GM19351 (cell line): ENCODE results near the gene GIMAP2.

Experiments
- ATAC-seq: cut with Tn5 transposase; IDR thresholded peaks from one replicate; pipeline ENCODE4 v1.9.1; 2021; ENCODE audit warnings: mild to moderate bottlenecking, moderate library complexity; ENCODE audit not compliant: unreplicated experiment

GIMAP2 gene

DNA sequence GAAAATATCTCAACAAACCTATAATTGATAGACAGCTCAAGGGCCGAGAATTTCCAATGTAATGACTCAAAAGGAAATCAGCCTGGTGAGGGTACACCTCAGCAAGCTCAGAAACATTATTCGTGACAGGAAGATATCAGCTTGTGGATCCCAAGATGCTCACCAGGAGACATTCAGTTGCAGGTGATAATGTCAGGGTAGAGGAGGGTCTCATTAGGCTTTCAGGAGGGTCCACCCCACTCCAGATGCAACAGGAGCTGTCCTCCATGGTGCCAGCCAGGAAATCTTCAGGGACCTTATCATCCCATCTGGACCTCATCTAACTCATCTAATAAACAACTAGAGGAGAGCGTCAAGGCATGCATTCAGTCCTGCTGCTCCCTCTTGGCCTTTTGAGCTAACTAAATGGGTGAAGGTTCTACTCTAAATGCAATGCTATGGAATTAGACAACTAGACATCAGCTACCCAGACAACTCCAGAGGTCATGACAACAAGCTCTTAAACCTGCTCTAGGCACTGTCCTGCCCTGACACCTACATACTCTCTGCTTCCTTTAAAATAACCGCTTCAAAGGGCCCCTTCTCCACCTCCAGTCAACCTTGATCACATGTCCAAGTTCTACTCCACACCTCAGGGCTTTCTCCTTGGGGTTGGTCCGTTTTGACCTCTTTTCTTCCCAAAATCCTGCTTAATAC is 47.4 kb downstream of the GIMAP2 start:
- no peak for ATAC-seq

DNA sequence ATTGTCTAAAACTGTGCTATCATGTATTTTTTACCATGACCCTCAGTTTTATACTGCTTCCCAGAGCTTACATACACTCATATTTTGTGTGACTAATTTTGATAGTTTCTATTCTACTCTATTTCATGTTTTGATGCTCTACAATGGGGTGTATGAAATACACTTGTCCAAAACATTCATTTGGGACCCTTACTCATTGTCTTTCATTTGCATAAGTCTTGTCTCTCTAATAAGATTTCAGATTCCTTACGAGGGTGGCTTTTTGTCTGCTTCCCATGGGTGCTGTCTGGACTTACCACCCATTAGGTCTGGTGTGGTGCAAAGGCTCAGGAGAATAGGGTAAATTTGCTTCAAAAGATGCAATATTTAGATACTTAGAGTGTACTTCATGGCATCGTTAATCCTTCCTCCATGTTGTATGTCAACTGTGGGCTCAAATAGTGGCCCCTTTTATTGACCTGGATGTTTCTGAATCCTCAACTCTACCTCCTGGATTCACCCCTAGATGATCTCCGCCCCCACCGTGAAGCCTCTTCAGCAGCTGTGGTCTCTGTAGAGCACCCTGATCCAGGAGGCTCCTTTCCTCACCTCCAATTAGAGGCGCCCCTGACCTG is 48.1 kb downstream of the GIMAP2 start:
- no peak for ATAC-seq

DNA sequence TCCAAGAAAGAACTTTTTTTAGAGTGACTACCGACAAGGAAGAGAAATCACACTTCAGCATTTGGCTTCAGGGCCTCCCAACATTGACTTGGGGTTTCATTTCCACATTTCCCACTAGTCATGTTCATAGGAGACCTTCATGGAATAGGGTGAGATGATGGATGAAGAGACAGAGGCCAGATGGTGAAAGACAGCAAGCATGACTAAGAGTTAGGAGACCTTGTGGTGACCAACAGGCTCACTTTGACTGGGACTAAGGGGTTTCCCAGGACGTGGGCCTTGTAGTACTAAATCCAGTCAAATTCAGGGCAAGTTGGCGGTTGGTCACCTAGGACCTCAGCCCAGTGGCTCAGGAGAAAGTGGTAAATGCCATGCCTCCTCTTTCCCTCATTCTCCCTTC is 48.7 kb downstream of the GIMAP2 start:
- ATAC-seq = no peak

DNA sequence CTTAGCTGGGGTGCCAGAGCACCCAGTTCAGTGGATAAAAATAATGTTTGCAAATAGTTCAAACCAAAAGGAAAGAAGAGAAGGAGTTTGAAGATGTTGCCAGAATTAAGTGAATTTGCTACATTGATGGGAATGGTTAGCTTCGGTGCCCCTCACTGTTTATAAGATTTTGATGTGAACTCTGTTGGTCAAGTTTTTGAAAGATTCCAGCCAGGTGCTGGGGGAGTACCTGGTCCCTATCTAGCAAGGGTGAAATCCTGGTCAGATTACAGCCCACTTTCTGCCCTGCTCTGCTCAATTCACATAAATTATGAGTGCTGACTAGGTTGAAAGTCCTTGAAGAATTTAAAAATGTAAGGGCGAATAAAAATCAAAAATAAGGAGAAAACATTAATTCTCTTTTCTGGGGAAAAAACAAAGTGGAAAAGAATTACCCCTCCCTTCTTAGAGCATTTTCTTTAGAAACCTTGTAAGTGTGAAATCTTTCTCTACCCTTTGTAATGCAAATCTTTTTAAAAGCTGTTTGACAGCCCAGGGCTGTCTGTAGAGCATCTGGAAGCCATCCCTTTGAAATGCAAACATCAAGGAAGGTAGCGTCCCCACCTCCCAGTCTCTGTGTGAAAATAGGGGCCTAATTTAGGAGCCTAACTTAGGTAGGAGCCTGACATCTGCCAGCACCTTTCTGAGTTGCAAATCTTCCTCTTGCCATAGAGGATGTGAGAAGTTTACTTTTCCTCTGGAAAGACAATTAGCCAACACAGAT is 50.3 kb downstream of the GIMAP2 start:
- ATAC-seq = no peak

DNA sequence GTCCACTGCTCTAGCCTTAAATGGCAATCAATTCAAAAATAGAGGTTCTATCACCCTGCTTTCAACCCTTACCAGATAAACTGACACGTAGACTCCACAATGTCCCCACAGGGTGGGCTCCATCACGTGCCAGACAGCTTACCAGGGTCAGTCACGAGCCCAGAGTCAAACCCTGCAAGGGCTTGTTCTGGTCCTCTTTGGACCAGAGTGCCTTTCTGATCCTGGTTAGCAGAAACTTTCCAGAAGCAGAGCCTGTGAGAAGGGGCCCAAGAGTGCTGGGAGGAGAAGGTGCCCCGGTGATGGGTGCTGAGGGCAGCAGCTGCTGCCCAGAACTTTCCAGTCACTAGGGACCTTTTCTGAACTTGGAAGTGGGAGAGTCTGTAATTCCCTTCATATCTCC is 51.4 kb downstream of the GIMAP2 start:
- peak; percentile 3 for ATAC-seq

DNA sequence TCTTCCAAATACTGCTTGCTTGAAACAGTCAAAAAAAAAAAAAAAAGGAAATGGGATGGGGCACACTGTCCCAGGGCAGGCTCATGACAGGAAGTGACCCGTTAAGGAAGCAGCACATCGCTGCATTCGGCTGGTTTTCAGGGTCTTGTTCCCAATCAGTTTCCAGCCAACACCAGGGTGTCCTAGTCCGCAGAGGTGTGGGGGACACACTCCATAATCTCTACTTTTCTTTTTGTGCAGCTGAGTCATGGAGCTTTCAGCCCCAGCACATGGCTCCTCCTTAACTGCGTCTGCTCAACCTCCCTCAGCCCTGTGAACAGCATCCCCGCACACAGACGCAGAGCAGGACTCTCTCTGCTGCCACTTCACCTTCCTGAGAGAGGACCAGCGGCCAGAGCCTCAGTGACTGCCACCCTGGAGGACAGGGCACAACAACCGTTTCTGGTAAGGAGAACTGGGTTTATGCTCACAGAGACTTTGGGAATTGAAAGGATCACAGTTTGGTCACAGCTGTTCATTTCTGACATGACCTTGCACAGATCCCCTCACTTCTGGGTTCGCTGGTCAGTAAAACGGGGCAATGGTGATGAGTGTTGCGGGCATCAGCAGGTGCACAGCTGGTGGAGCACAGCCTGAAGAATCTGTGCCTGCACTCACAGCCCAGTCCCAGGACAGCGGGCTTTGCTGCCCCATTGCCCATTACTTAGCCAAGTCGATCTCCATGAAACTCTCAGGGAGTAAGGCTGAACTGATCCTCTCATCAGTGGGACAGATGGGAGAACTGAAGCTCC is 52.0 kb downstream of the GIMAP2 start, which contains the start of gene GIMAP5:
TSS of gene GIMAP5 (plus strand) at position 154 of the 791 bp plus-strand sequence. CDS start 3,467 bp downstream, outside the sequence.
- ATAC-seq = peak; percentile 57

DNA sequence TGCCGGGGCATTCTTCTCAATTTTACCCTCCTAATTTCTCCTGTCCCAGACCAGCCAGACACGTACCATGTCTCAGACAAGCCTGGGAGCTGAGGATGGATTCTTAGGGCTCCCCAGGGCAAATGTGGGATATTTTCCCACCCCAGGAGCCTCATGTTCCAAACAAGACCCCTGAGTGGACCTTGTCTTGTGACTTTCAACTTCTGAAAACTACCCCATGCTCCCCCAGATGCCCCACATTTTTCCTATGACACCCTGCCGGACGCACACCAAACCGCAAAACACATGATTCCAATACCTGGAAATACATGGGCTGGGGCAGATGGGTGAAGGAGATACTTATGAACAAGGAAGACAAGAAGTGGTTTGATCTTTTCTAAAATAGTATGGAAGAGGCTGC is 52.6 kb downstream of the GIMAP2 start:
- no peak for ATAC-seq

DNA sequence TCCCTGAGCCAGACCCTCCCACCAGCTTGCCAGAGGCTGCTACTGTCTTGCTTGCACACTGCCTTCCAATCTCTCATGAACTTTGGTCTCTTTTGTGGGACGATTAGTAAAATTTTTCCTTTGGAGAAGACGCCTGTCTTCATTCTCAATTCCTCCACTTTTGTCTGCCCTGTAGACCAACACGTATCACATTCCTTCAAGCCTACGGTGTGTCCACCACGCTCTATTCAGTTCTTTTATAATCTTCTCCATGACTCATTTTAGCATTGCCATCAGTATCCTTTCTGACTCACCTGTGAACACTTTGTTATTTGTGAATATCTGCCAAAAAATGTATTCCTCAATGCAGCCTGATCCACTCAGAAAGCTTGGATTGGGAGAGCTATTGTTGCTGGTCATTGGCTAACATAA is 53.1 kb downstream of the GIMAP2 start:
- no peak for ATAC-seq

DNA sequence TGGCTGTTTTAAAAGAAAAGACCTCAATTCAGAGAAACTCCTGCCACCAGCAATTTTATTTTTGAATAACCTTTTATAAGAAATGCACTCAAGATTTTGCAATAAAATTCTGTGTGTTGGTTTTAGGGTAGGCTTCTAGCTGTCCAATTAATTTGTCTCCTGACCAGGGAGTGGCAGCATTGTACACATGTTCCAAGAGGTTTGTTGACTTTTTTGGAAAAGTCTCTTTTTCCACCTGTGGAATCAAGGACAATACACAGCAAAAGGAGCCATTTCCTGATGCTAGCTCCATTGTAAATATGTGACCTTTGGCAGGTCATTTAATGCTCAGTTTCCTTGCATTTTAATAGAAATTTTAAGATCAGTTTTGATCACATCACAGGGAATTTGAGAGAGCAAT is 53.5 kb downstream of the GIMAP2 start:
- ATAC-seq = no peak

DNA sequence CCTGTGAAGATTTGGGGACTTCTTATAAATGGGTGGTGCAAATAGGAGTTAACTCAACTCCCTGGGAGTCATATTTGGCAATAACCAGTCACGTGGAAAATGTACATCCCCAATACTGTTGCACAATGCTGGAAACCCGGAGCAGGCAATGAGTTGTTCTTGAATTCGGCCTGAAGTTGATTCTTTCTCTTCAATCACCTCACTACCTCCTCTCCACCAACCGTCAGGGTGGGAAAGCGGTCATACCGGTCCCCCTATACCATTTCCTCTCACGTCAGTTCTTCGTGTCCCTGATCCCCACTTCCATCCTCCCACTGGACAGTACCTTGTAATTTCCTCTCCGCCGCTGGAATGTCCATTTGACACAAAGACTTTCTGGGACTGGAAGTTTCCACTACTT is 54.5 kb downstream of the GIMAP2 start:
- ATAC-seq = no peak

DNA sequence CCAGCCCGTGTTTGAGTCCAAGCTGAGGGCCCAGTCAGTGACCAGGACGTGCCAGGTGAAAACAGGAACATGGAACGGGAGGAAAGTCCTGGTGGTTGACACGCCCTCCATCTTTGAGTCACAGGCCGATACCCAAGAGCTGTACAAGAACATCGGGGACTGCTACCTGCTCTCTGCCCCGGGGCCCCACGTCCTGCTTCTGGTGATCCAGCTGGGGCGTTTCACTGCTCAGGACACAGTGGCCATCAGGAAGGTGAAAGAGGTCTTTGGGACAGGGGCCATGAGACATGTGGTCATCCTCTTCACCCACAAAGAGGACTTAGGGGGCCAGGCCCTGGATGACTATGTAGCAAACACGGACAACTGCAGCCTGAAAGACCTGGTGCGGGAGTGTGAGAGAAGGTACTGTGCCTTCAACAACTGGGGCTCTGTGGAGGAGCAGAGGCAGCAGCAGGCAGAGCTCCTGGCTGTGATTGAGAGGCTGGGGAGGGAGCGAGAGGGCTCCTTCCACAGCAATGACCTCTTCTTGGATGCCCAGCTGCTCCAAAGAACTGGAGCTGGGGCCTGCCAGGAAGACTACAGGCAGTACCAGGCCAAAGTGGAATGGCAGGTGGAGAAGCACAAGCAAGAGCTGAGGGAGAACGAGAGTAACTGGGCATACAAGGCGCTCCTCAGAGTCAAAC is 56.9 kb downstream of the GIMAP2 start:
- ATAC-seq = no peak
